MV-4-11 (cell line): ENCODE data around the gene HIVEP2.

ENCODE experiments used
- DNase-seq: peaks from one replicate; lab custom pipeline; 2025; lab: John Stamatoyannopoulos, UW

The HIVEP2 gene

GRCh38 chr6:142892254-142893021 lies 52.5 kb downstream of the HIVEP2 start:
- no peak for DNase-seq

GRCh38 chr6:142891454-142891853 lies 53.5 kb downstream of the HIVEP2 start:
- DNase-seq: no peak

- DNase-seq: no peak
These were observed 56.5 kb downstream of the HIVEP2 start for GRCh38 chr6:142888456-142888855.

- no peak for DNase-seq
These were observed 57.5 kb downstream of the HIVEP2 start for GRCh38 chr6:142887517-142887916.

- DNase-seq: peak; percentile 63
These were observed 58.4 kb downstream of the HIVEP2 start for GRCh38 chr6:142886431-142887170.

- DNase-seq: peak; percentile 72
These were observed 59.7 kb downstream of the HIVEP2 start for GRCh38 chr6:142885182-142885867.

- no peak for DNase-seq
These were observed 60.6 kb downstream of the HIVEP2 start for GRCh38 chr6:142884214-142885035.

GRCh38 chr6:142883011-142883410 lies 62.0 kb downstream of the HIVEP2 start:
- no peak for DNase-seq

GRCh38 chr6:142881761-142882160 lies 63.2 kb downstream of the HIVEP2 start:
- no peak for DNase-seq

- no peak for DNase-seq
These were observed 63.7 kb downstream of the HIVEP2 start for GRCh38 chr6:142881290-142881689.

- DNase-seq: no peak
These were observed 64.8 kb downstream of the HIVEP2 start for GRCh38 chr6:142880201-142880600.

- no peak for DNase-seq
These were observed 65.4 kb downstream of the HIVEP2 start for GRCh38 chr6:142879527-142879926.

GRCh38 chr6:142879076-142879475 lies 65.9 kb downstream of the HIVEP2 start:
- DNase-seq: no peak

- DNase-seq: no peak
These were observed 66.6 kb downstream of the HIVEP2 start for GRCh38 chr6:142878407-142878806.

- DNase-seq: no peak
These were observed 70.3 kb downstream of the HIVEP2 start for GRCh38 chr6:142874676-142875075.

- DNase-seq: no peak
These were observed 72.6 kb downstream of the HIVEP2 start for GRCh38 chr6:142872376-142872775.

GRCh38 chr6:142871910-142872331 lies 73.1 kb downstream of the HIVEP2 start:
- peak; percentile 45 for DNase-seq

- DNase-seq: no peak
These were observed 74.1 kb downstream of the HIVEP2 start for GRCh38 chr6:142870787-142871415.

- no peak for DNase-seq
These were observed 76.1 kb downstream of the HIVEP2 start for GRCh38 chr6:142868917-142869316.

GRCh38 chr6:142867988-142868812 lies 76.8 kb downstream of the HIVEP2 start:
- peak; percentile 92 for DNase-seq
